Esophagus (tissue), 2 donors: ENCODE measurements around the gene PIK3CA. TPM values are rescaled to one million over a fixed set of nuclear protein-coding genes. Genes with fewer than 3 reads are reported as not detected.
"Not testable (repeated sequence)": the region's sequence is repeated elsewhere in the genome, so short reads cannot be mapped to it uniquely, and the experiment has no call there.

ENCODE experiments used
- H3K27ac ChIP-seq, 2 donors: one replicate each; pipeline ENCODE4 v1.5.1; 2013; ENCODE audit warnings: low read depth in 2 of 2, mild to moderate bottlenecking in 2 of 2, inconsistent platforms in 1 of 2, low read length in 1 of 2, moderate library complexity in 1 of 2
- H3K27me3 ChIP-seq, 2 donors: one replicate each; pipeline ENCODE4 v1.6.1; 2013; ENCODE audit warnings: low read length in 2 of 2, control low read depth in 1 of 2, mild to moderate bottlenecking in 1 of 2; ENCODE audit not compliant: insufficient read depth in 2 of 2, control insufficient read depth in 1 of 2
- H3K36me3 ChIP-seq, 2 donors: one replicate each; pipeline ENCODE4 v1.6.1; 2013; ENCODE audit warnings: low read length in 1 of 2; ENCODE audit not compliant: control insufficient read depth in 2 of 2, insufficient read depth in 2 of 2
- H3K4me1 ChIP-seq, 2 donors: one replicate each; pipeline ENCODE4 v1.6.1; 2013; ENCODE audit warnings: low read length in 1 of 2; ENCODE audit not compliant: control insufficient read depth in 2 of 2, insufficient read depth in 2 of 2
- H3K4me3 ChIP-seq, 2 donors: one replicate each; pipeline ENCODE4 v1.5.1; 2013; ENCODE audit warnings: low read length in 2 of 2, mild to moderate bottlenecking in 2 of 2, low read depth in 1 of 2, moderate library complexity in 1 of 2
- H3K9me3 ChIP-seq, 2 donors: one replicate each; pipeline ENCODE4 v1.6.1; 2013; ENCODE audit warnings: mild to moderate bottlenecking in 2 of 2, low read depth in 1 of 2, low read length in 1 of 2, moderate library complexity in 1 of 2; ENCODE audit not compliant: control insufficient read depth in 2 of 2, insufficient read depth in 1 of 2
- WGBS, 2 donors: extraction: QIAGEN DNeasy Blood & Tissue Kit; methylation state at CpG; one replicate each; pipeline ENCODE4 v1.1.7; 2013; 5-methylcytosine and 5-hydroxymethylcytosine counted together
- polyA plus RNA-seq, 2 donors: library from polyadenylated mRNA; stranded (reverse); fragments of 200-250 nt; gene quantifications; one replicate each; pipeline ENCODE4 v1.2.3, GENCODE V29; 2013
- donor health status: healthy with polysubstance abuse.
- donor health status: Bipolar disorder and iron deficiency.

Gene PIK3CA
- polyA plus RNA-seq, 2 donors, result 3.4 to 5.2 TPM

- peaks cover 0 to 2% of the 10 kb centered on the region in 2 donors for H3K36me3 ChIP-seq
- no peaks in the 10 kb centered on the region for H3K9me3 ChIP-seq
- no peak overlapping the region for H3K4me3 ChIP-seq
- H3K4me1 ChIP-seq, result no peaks in the 10 kb centered on the region
- 79 to 81% methylated on average over 2 of the region's 2 CpGs for WGBS, 2 donors
- no peak overlapping the region for H3K27ac ChIP-seq
- no peaks in the 10 kb centered on the region for H3K27me3 ChIP-seq
Observed at GRCh38 chr3:179223548-179223947, 75.4 kb downstream of the PIK3CA start.

- Histone ChIP-seq H3K4me1 (no peaks in the 10 kb centered on the region), H3K9me3 (no peaks in the 10 kb centered on the region), H3K27me3 (no peaks in the 10 kb centered on the region), H3K27ac (no peak overlapping the region), H3K4me3 (no peak overlapping the region), H3K36me3 (peaks cover 0 to 2% of the 10 kb centered on the region in 2 donors)
- WGBS, 2 donors, result 90 to 92% methylated on average over 1 of the region's 1 CpG
Observed at GRCh38 chr3:179224584-179224983, 76.4 kb downstream of the PIK3CA start.

GRCh38 chr3:179227349-179227748 is 79.2 kb downstream of the PIK3CA start:
- no peaks in the 10 kb centered on the region for H3K4me1 ChIP-seq
- peaks cover 0 to 8% of the 10 kb centered on the region in 2 donors for H3K36me3 ChIP-seq
- no peaks in the 10 kb centered on the region for H3K9me3 ChIP-seq
- H3K27me3 ChIP-seq, result no peaks in the 10 kb centered on the region
- H3K27ac ChIP-seq, result no peak overlapping the region
- WGBS, 2 donors, result 82 to 87% methylated on average over 3 of the region's 3 CpGs
- H3K4me3 ChIP-seq, result no peak overlapping the region

- no peaks in the 10 kb centered on the region for H3K4me1 ChIP-seq
- 79 to 80% methylated on average over 5 of the region's 5 CpGs for WGBS, 2 donors
- no peak overlapping the region for H3K27ac ChIP-seq
- no peak overlapping the region for H3K4me3 ChIP-seq
- H3K27me3 ChIP-seq, result no peaks in the 10 kb centered on the region
- no peaks in the 10 kb centered on the region for H3K9me3 ChIP-seq
- H3K36me3 ChIP-seq, result peaks cover 0 to 5% of the 10 kb centered on the region in 2 donors
Observed at GRCh38 chr3:179229177-179229576, 81.0 kb downstream of the PIK3CA start.

- WGBS, 2 donors, result 95 to 96% methylated on average over 3 of the region's 3 CpGs
- Histone ChIP-seq H3K36me3 (peaks cover 0 to 5% of the 10 kb centered on the region in 2 donors), H3K4me3 (no peak overlapping the region)
Observed at GRCh38 chr3:179233043-179233442, 84.9 kb downstream of the PIK3CA start.

GRCh38 chr3:179234199-179234598 is 86.0 kb downstream of the PIK3CA start:
- Histone ChIP-seq H3K27ac (no peak overlapping the region), H3K4me1 (no peaks in the 10 kb centered on the region), H3K27me3 (no peaks in the 10 kb centered on the region), H3K36me3 (peaks cover 0 to 5% of the 10 kb centered on the region in 2 donors), H3K4me3 (no peak overlapping the region), H3K9me3 (no peaks in the 10 kb centered on the region)
- WGBS, 2 donors, result 95 to 97% methylated on average over 4 of the region's 4 CpGs

More at GRCh38 chr3:179233043-179233442, 84.9 kb downstream of the PIK3CA start:
- no peaks in the 10 kb centered on the region for H3K9me3 ChIP-seq
- H3K27me3 ChIP-seq, result no peaks in the 10 kb centered on the region
- H3K27ac ChIP-seq, result no peak overlapping the region
- no peaks in the 10 kb centered on the region for H3K4me1 ChIP-seq

- no peaks in the 10 kb centered on the region for H3K9me3 ChIP-seq
- H3K4me3 ChIP-seq, result no peak overlapping the region
- H3K27me3 ChIP-seq, result no peaks in the 10 kb centered on the region
- H3K4me1 ChIP-seq, result no peaks in the 10 kb centered on the region
- 86 to 91% methylated on average over 2 of the region's 2 CpGs for WGBS, 2 donors
- H3K36me3 ChIP-seq, result no peaks in the 10 kb centered on the region
- no peak overlapping the region for H3K27ac ChIP-seq
Observed at GRCh38 chr3:179236669-179237301, 88.6 kb downstream of the PIK3CA start.

GRCh38 chr3:179240299-179240698 is 92.1 kb downstream of the PIK3CA start:
- H3K4me3 ChIP-seq, H3K4me1 ChIP-seq, H3K27me3 ChIP-seq, H3K27ac ChIP-seq, H3K9me3 ChIP-seq, H3K36me3 ChIP-seq: not testable (repeated sequence)
- 50 to 54% methylated on average over 1 of the region's 1 CpG for WGBS, 2 donors

GRCh38 chr3:179242859-179243258 is 94.7 kb downstream of the PIK3CA start:
- H3K36me3 ChIP-seq, H3K27me3 ChIP-seq, H3K27ac ChIP-seq, H3K9me3 ChIP-seq, H3K4me1 ChIP-seq, H3K4me3 ChIP-seq: not testable (repeated sequence)
- 97% methylated on average over 1 of the region's 2 CpGs for WGBS, 2 donors

- Histone ChIP-seq H3K36me3 (no peaks in the 10 kb centered on the region), H3K4me3 (no peak overlapping the region), H3K4me1 (no peaks in the 10 kb centered on the region), H3K9me3 (no peaks in the 10 kb centered on the region), H3K27ac (no peak overlapping the region), H3K27me3 (no peaks in the 10 kb centered on the region)
- WGBS, 2 donors, result 80 to 86% methylated on average over 1 of the region's 1 CpG
Observed at GRCh38 chr3:179244878-179245277, 96.7 kb downstream of the PIK3CA start.
